ENCODE measurements around the gene DOK5. TPM values are rescaled to one million over a fixed set of nuclear protein-coding genes. Genes with fewer than 3 reads are reported as not detected.

Gene DOK5
- total and polyA plus RNA-seq, 7 donors, result 7.4 to 25.5 (median 13.3) TPM

DNA sequence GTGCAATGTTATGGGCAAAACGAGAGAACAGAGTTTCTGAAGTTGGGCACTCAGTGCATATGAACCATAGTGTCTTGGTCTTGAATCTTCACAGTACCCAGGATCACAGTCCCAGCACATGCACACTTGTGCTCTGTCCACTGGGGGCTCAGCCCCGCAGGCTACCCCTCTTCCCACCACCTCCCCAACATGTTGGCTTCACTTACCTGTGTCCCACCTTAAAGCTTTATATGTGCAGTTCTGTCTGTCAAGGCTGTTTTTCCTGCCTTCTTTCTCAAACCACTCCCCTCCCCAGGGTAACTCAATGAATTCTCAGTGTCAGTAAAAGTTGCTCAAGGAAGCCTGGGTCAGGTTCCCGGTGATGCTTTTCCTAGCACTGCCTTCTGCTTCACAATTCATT lies 129.9 kb downstream of the DOK5 start:
- DNase-seq, result no peak
- Histone ChIP-seq H3K36me3 (ENCODE audit: insufficient read depth in 1 of 2, low read depth in 1 of 2) (peaks cover 0 to 1% of the 10 kb centered on the region in 2 donors), H3K4me1 (no peaks in the 10 kb centered on the region), H3K4me3 (no peak overlapping the region), H3K27me3 (ENCODE audit: insufficient read depth in 3 of 3, low read length in 2 of 3) (no peaks in the 10 kb centered on the region), H3K9me3 (no peaks in the 10 kb centered on the region), H3K27ac (no peak overlapping the region)
- TF ChIP-seq, protein P1, sequence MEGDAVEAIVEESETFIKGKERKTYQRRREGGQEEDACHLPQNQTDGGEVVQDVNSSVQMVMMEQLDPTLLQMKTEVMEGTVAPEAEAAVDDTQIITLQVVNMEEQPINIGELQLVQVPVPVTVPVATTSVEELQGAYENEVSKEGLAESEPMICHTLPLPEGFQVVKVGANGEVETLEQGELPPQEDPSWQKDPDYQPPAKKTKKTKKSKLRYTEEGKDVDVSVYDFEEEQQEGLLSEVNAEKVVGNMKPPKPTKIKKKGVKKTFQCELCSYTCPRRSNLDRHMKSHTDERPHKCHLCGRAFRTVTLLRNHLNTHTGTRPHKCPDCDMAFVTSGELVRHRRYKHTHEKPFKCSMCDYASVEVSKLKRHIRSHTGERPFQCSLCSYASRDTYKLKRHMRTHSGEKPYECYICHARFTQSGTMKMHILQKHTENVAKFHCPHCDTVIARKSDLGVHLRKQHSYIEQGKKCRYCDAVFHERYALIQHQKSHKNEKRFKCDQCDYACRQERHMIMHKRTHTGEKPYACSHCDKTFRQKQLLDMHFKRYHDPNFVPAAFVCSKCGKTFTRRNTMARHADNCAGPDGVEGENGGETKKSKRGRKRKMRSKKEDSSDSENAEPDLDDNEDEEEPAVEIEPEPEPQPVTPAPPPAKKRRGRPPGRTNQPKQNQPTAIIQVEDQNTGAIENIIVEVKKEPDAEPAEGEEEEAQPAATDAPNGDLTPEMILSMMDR (IDR thresholded peaks at IDR 0.05), result no peak
- WGBS, 3 donors, result 63 to 80% (median 73%) methylated on average over 3 of the region's 3 CpGs
- intact Hi-C loops (cut with DNase I), result no loop called here
- no peak for ATAC-seq

DNA sequence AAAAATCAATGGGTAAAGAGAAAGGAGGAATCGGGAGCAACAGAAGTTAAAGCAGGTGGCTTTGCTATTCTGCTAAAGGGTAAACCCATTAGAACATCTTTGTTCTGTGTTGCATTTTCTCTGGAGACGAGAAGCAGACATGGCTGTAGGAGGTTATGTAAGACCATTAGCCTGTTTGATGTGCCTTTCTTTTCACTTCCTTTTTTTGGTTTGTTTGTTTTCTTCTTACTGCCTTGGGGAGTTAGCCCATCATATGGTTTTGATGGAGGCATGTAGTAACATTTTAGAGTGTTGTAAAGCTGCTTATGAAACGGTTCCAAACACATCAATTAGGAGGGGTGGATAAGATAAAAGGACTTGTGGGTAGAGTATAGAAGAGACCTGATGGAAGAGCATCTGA lies 131.0 kb downstream of the DOK5 start:
- Histone ChIP-seq H3K9me3 (no peaks in the 10 kb centered on the region), H3K27me3 (ENCODE audit: insufficient read depth in 3 of 3, low read length in 2 of 3) (no peaks in the 10 kb centered on the region), H3K4me3 (no peak overlapping the region), H3K27ac (no peak overlapping the region), H3K36me3 (ENCODE audit: insufficient read depth in 1 of 2, low read depth in 1 of 2) (peaks cover 0 to 5% of the 10 kb centered on the region in 2 donors), H3K4me1 (no peaks in the 10 kb centered on the region)
- 78 to 91% (median 79%) methylated on average over 3 of the region's 3 CpGs for WGBS, 3 donors
- ATAC-seq (no peak), DNase-seq (no peak)
- TF ChIP-seq, protein P1 (IDR thresholded peaks at IDR 0.05), result no peak
- intact Hi-C loops (cut with DNase I), result no loop called here

DNA sequence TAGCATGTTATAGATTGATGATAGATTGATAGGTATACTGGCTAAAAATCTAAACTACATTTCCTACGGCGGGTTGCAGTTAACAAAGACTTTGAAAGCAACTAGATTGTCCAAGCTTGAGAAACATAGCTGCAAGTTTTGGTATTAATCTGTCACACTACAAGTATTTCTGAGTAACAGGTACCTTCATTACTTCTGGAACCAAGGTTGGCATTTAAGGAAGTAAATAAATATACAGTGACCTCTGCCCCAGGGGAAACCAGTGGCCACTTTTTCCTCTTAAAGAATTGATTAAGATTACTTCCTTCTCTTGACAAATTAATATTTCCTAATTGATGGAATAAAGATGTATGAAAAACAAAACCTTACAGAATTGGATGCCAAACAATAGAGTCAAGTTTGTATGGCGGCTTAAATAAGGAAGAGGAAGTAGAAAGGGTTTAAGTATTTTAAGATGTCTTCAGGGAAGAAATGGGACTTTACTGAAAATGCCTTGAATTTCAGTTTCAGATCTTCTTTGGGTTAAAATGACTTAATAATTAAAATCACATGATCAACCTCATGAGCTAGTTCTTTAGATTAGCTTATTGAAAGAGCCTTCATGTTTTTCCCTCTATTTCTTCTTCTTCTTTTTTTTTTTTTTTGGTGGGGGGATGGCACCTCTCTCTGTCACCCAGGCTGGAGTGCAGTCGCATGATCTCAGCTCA lies 132.8 kb downstream of the DOK5 start:
- Histone ChIP-seq H3K27me3 (ENCODE audit: insufficient read depth in 3 of 3, low read length in 2 of 3) (no peaks in the 10 kb centered on the region), H3K36me3 (ENCODE audit: insufficient read depth in 1 of 2, low read depth in 1 of 2) (peaks cover 0 to 5% of the 10 kb centered on the region in 2 donors), H3K27ac (no peak overlapping the region), H3K9me3 (no peaks in the 10 kb centered on the region), H3K4me3 (no peak overlapping the region), H3K4me1 (no peaks in the 10 kb centered on the region)
- intact Hi-C loops (cut with DNase I), result no loop called here
- no peak for DNase-seq
- WGBS, 3 donors, result 93 to 98% (median 96%) methylated on average over 4 of the region's 4 CpGs
- TF ChIP-seq, protein P1 (IDR thresholded peaks at IDR 0.05), result no peak
- no peak for ATAC-seq

DNA sequence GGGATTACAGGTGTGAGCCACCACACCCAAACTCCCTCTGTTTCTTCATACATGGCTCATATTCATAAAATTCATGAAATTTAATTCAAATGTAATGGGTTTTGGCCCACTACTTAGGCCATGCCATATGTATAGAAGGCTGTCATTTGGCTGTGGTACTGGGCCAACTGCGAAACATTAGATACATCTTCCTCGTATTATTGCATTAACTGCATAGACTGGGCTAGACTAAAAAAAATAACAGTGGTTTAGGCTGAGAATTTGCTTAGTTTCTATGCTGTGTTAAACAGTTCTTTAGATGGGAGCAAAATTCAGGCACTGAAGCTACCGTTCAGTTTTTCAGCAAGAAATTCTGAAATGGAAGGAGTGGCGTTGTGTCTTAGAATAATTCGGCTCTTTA lies 133.6 kb downstream of the DOK5 start:
- intact Hi-C loops (cut with DNase I), result no loop called here
- TF ChIP-seq, protein P1 (IDR thresholded peaks at IDR 0.05), result no peak
- ATAC-seq (no peak), DNase-seq (no peak)
- H3K4me3 ChIP-seq, result no peak overlapping the region
- H3K4me1 ChIP-seq, result no peaks in the 10 kb centered on the region
- no peaks in the 10 kb centered on the region for H3K27me3 ChIP-seq (ENCODE audit: insufficient read depth in 3 of 3, low read length in 2 of 3)
- no peak overlapping the region for H3K27ac ChIP-seq
- 92 to 94% (median 93%) methylated on average over 5 of the region's 5 CpGs for WGBS, 3 donors
- no peaks in the 10 kb centered on the region for H3K9me3 ChIP-seq
- peaks cover 0 to 5% of the 10 kb centered on the region in 2 donors for H3K36me3 ChIP-seq (ENCODE audit: insufficient read depth in 1 of 2, low read depth in 1 of 2)
